TTC549 (cell line): ENCODE results near the gene EPHA2.
"Not testable (repeated sequence)": the region's sequence is repeated elsewhere in the genome, so short reads cannot be mapped to it uniquely, and the experiment has no call there.

Source experiments
- FAIRE-seq: peaks from 2 replicates; lab custom pipeline; 2012; peaks lifted over from hg19 to GRCh38; lab: Jason Lieb, UNC

Gene EPHA2

GRCh38 chr1:16167331-16168143 is 11.7 kb upstream of the EPHA2 start:
- FAIRE-seq = peak; percentile 15

- no peak for FAIRE-seq
Observed at GRCh38 chr1:16166117-16166516, 10.2 kb upstream of the EPHA2 start.

- FAIRE-seq = no peak
Observed at GRCh38 chr1:16165548-16165947, 9.7 kb upstream of the EPHA2 start.

- no peak for FAIRE-seq
Observed at GRCh38 chr1:16165073-16165364, 9.2 kb upstream of the EPHA2 start.

- no peak for FAIRE-seq
Observed at GRCh38 chr1:16164213-16165072, 8.6 kb upstream of the EPHA2 start.

GRCh38 chr1:16163608-16164212 is 7.8 kb upstream of the EPHA2 start:
- FAIRE-seq = not testable (repeated sequence)

- FAIRE-seq = no peak
Observed at GRCh38 chr1:16162163-16162822, 6.4 kb upstream of the EPHA2 start.

GRCh38 chr1:16161717-16162116 is 5.8 kb upstream of the EPHA2 start:
- FAIRE-seq = no peak

GRCh38 chr1:16158993-16159831 is 3.3 kb upstream of the EPHA2 start:
- FAIRE-seq = no peak

GRCh38 chr1:16158025-16158424 is 2.2 kb upstream of the EPHA2 start:
- no peak for FAIRE-seq

- FAIRE-seq = no peak
Observed at GRCh38 chr1:16156848-16157495, 1.1 kb upstream of the EPHA2 start.

GRCh38 chr1:16153999-16154673 is 1.7 kb downstream of the EPHA2 start:
- FAIRE-seq = no peak

- FAIRE-seq = no peak
Observed at GRCh38 chr1:16153096-16153998, 2.5 kb downstream of the EPHA2 start.

GRCh38 chr1:16152481-16153087 is 3.3 kb downstream of the EPHA2 start:
- FAIRE-seq = no peak

GRCh38 chr1:16151995-16152384 is 3.9 kb downstream of the EPHA2 start:
- no peak for FAIRE-seq

- no peak for FAIRE-seq
Observed at GRCh38 chr1:16151196-16151994, 4.5 kb downstream of the EPHA2 start.

- FAIRE-seq = no peak
Observed at GRCh38 chr1:16150508-16150907, 5.4 kb downstream of the EPHA2 start.
